ENCODE data around the gene CREB3L2.
A peak's percentile ranks its signal among the peaks of the same experiment; 100 is the strongest.

CREB3L2 gene

DNA sequence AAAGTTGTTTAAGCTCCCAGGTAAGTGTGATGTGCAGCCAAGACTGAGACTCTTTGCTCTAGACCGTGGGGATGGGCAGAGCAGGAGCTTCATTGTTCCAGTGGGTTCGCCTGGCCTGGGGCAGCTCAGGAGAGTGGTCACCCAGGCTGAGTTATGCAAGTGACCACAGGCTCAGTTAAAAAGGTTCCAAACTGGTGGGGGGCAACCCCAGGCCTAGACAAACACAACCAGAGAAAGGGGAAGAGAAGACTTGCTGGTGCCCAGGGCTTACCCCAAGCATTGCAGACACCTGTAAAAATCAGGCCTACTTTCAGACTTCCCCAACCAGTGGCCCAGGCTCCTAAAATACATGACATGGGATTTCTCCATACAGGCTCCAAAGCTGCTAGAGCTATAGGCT lies 21.6 kb downstream of the CREB3L2 start:
- TF ChIP-seq, protein P1, sequence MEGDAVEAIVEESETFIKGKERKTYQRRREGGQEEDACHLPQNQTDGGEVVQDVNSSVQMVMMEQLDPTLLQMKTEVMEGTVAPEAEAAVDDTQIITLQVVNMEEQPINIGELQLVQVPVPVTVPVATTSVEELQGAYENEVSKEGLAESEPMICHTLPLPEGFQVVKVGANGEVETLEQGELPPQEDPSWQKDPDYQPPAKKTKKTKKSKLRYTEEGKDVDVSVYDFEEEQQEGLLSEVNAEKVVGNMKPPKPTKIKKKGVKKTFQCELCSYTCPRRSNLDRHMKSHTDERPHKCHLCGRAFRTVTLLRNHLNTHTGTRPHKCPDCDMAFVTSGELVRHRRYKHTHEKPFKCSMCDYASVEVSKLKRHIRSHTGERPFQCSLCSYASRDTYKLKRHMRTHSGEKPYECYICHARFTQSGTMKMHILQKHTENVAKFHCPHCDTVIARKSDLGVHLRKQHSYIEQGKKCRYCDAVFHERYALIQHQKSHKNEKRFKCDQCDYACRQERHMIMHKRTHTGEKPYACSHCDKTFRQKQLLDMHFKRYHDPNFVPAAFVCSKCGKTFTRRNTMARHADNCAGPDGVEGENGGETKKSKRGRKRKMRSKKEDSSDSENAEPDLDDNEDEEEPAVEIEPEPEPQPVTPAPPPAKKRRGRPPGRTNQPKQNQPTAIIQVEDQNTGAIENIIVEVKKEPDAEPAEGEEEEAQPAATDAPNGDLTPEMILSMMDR (IDR thresholded peaks at IDR 0.05) = no peak
- H3K4me3 ChIP-seq = peak overlapping the region; percentile 12
- peak overlapping the region; percentile 63 to 90 for H3K27ac ChIP-seq

DNA sequence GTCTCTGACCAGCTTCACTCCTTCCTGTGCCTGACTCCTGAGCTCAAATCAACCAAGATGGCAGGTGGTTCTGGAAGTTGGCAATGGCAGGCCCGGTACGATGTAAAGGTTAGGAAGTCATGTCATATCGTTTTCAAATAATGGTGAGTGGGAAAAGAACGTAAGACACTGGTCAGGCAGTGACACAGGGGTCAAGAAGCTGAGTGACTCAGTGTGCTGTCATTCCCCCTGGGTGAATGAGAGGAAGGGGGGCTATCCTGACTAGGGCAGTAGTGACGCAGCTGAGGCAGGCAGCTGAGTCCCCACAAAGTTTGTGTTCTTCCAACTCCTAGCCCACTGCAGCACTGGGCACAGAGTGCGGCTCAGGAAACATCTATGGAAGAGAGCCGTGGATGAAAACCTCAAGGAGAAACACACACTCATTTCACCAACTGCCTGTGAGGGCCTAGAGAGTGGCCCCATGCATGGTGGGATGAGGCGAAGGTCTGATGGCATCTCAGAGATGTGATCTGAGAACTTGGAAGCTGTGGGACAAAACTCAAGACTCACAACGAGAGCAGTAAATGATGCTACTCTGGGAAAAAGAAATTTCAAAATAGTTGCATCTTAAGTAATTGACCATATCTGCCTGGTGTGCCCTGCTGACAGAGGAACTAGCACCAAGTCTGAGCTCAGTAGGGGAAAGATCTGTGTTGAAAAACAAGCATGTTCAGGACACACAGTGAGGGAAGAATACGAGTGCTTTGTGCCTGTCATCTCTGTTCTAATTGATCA lies 23.2 kb downstream of the CREB3L2 start:
- peak; percentile 94 for DNase-seq (ENCODE audit: low spot score)

More for the DNA sequence above, 21.6 kb downstream of the CREB3L2 start:
- DNase-seq (ENCODE audit: low spot score) = no peak

DNA sequence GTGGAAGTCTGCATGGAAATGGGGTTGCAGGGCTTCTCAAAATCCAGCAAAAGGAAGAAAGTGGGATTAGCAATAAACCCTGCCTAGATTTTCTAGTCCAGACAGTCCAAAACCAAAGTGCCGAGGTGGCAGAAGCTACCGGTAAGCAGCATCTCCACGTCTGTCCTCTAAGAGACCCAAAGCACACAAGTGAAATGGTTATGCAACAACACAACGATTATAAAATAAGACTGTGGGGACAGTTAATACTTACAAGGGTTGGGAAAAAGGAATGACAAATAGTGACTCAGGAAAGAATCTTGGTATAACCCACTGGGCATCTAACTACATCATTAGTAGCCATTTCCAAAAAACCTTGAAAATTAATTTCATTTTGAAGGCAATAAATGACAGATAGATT lies 24.7 kb downstream of the CREB3L2 start:
- TF ChIP-seq, protein P1 (IDR thresholded peaks at IDR 0.05) = no peak
- Histone ChIP-seq H3K27ac (peak overlapping the region; percentile 63 to 90), H3K4me3 (no peak overlapping the region)
- no peak for DNase-seq (ENCODE audit: low spot score)

More for the DNA sequence above, 23.2 kb downstream of the CREB3L2 start:
- Histone ChIP-seq H3K27ac (peak overlapping the region; percentile 63 to 90), H3K4me3 (peak overlapping the region; percentile 44)
- TF ChIP-seq, protein P1 (IDR thresholded peaks at IDR 0.05) = no peak

DNA sequence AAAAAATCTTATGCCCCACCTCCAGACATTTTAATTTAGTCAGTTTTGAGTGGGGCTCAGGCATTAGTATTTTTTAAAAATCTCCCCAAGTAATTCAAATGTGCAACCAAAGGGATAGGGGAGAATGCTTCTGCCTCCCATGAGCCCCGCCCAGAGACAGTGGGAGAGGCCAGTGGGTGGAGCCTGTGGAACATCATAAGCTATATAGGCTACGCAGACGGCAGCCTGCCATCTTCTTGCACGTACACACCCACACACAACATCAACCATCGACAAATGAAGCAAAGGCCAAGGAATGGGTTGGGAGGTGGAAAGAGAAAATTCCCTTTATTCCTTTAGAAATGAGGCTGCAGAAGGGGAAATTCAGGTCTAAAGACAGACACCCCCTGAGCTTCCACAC lies 25.2 kb downstream of the CREB3L2 start:
- Histone ChIP-seq H3K4me3 (no peak overlapping the region), H3K27ac (peak overlapping the region; percentile 63 to 90)
- no peak for DNase-seq (ENCODE audit: low spot score)
- TF ChIP-seq, protein P1 (IDR thresholded peaks at IDR 0.05) = no peak

DNA sequence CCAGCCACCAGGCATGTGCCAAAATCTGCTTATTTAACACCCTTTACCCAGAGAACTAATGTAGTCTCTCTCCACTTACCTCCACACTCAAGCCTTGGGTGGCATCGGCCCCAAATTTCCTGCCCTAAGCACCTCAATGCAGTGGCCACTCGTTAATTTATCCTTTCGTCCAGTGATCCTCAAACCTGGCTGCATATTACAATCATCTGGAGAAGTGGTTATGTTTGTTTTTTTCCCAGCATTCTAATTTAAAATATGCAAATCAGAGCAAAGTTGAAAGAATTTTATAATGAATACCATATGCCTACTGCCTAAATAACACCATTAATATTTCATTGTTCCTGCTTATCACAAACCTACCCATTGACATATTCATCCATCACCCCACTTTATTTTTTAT lies 25.7 kb downstream of the CREB3L2 start:
- no peak for DNase-seq (ENCODE audit: low spot score)
- H3K27ac ChIP-seq = peak overlapping the region; percentile 63 to 90
- TF ChIP-seq, protein P1 (IDR thresholded peaks at IDR 0.05) = no peak

DNA sequence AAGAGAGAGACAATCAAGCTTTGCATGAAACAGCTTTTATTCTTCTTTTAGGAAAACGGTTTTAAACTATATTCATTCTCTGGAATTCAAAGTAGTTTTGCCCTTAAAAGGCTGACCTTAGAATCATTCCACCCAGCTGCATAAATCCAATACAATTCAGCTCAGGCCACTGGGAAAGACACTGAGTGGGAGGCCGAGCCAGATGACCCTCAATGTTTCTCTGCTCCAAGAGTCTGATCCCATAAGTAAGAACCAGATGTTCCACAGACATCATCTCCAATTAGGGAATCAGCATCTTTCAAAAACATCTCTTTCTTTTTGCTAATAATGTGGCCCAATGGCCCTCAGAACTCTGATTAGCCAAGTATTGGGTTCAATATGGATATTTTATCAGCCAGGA lies 26.1 kb downstream of the CREB3L2 start:
- no peak for DNase-seq (ENCODE audit: low spot score)
- TF ChIP-seq, protein P1 (IDR thresholded peaks at IDR 0.05) = no peak
- peak overlapping the region; percentile 63 to 90 for H3K27ac ChIP-seq
- H3K4me3 ChIP-seq = peak overlapping the region; percentile 23

More for the DNA sequence above, 25.7 kb downstream of the CREB3L2 start:
- no peak overlapping the region for H3K4me3 ChIP-seq

DNA sequence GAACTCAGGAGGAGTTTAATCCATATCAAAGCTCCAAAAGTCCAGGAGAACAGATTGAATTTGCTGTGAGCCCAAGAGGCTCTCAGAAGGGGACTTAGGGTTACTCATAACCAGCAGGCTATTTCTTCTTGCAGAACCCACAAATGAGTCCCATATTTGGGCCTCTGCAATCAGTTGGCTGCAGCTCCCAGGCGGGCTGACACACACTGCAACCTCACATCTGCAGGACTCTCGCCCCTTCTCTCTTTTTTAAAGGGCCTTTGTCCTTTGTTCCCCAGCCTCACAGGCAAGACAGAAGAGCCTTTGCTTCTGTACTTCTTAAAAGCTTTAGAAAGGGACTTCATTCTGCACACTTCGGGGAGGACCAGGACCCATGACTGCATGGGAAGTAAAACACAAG lies 26.7 kb downstream of the CREB3L2 start:
- Histone ChIP-seq H3K4me3 (peak overlapping the region; percentile 23), H3K27ac (peak overlapping the region; percentile 63 to 90)
- TF ChIP-seq, protein P1 (IDR thresholded peaks at IDR 0.05) = no peak
- no peak for DNase-seq (ENCODE audit: low spot score)
